Nephron progenitor cell (in vitro differentiated cells): ENCODE measurements around the gene CFAP157.

Experiments used
- DNase-seq: peaks from one replicate; pipeline ENCODE4 v3.0.0; 2021
- H3K27ac Mint-ChIP-seq: 2 replicates; pipeline ENCODE4 v1.8.0; 2021; ENCODE audit warnings: mild to moderate bottlenecking, moderate library complexity, mixed read lengths
- H3K27me3 Mint-ChIP-seq: 2 replicates; pipeline ENCODE4 v1.8.0; 2021; ENCODE audit warnings: mild to moderate bottlenecking, low read depth, mixed read lengths; ENCODE audit not compliant: poor library complexity
- H3K36me3 Mint-ChIP-seq: 2 replicates; pipeline ENCODE4 v1.8.0; 2021; ENCODE audit warnings: low read depth, mixed read lengths
- H3K4me1 Mint-ChIP-seq: 2 replicates; pipeline ENCODE4 v1.8.0; 2021; ENCODE audit warnings: mixed read lengths
- H3K4me3 Mint-ChIP-seq: 2 replicates; pipeline ENCODE4 v1.8.0; 2021; ENCODE audit warnings: mild to moderate bottlenecking, moderate library complexity, mixed read lengths
- H3K9me3 Mint-ChIP-seq: 2 replicates; pipeline ENCODE4 v1.8.0; 2021; ENCODE audit warnings: mild to moderate bottlenecking, moderate library complexity, mixed read lengths
- TF ChIP-seq, protein P1 (sequence below): fragments of 200-600 bp; sonication (generic); IDR thresholded peaks from 2 replicates; pipeline ENCODE4 v1.5.0; 2021; ENCODE audit warnings: antibody characterized with exemption

Gene CFAP157

DNA sequence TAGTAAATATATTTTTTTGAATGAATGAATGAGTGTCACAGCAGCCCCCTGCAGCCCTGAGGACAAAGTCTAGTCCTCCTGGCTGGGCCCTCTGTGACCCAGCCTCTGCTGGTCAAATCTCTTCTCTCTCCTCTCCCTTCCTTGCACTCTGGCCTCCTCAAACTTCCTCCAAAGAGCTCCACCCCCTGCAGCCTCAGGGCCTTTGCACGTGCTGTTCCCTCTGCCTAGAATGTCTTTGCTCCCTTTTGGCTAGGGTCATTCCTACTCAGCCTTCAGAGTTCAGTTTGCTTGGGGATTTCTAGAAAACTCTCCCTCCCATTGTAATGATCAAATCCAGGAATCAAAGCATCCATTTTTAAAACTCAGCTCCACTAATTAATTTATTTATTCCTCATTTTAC is 58.6 kb downstream of the CFAP157 start:
- Mint-ChIP-seq H3K27me3 (peaks cover 19% of the 10 kb centered on the region), H3K27ac (peak overlapping the region; percentile 58), H3K4me1 (peaks cover 78% of the 10 kb centered on the region), H3K36me3 (no peaks in the 10 kb centered on the region), H3K4me3 (no peak overlapping the region), H3K9me3 (no peaks in the 10 kb centered on the region)
- no peak for DNase-seq
- TF ChIP-seq, protein P1, sequence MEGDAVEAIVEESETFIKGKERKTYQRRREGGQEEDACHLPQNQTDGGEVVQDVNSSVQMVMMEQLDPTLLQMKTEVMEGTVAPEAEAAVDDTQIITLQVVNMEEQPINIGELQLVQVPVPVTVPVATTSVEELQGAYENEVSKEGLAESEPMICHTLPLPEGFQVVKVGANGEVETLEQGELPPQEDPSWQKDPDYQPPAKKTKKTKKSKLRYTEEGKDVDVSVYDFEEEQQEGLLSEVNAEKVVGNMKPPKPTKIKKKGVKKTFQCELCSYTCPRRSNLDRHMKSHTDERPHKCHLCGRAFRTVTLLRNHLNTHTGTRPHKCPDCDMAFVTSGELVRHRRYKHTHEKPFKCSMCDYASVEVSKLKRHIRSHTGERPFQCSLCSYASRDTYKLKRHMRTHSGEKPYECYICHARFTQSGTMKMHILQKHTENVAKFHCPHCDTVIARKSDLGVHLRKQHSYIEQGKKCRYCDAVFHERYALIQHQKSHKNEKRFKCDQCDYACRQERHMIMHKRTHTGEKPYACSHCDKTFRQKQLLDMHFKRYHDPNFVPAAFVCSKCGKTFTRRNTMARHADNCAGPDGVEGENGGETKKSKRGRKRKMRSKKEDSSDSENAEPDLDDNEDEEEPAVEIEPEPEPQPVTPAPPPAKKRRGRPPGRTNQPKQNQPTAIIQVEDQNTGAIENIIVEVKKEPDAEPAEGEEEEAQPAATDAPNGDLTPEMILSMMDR: no peak
